Natural killer cell treated with Interleukin-12 subunit alpha and Interleukin-12 subunit beta and Interleukin-15 and Interleukin-18, amount 100 ng/mL, for 72 hours (primary cell): ENCODE measurements around the gene SF3A1. TPM values are rescaled to one million over a fixed set of nuclear protein-coding genes. Genes with fewer than 3 reads are reported as not detected.

Experiments used
- ATAC-seq, 2 donors: fragments of 150-1000 bp; cut with Tn5 transposase in 1 of 2; sonication (Bioruptor Pico), chemical (Tn5 transposase) in 1 of 2; 2 replicates each; pipeline ENCODE4 v1.10.0; 2021
- DNase-seq: peaks from one replicate; pipeline ENCODE4 v3.0.0; 2022; ENCODE audit warnings: low spot score
- H3K27ac Mint-ChIP-seq, 2 donors: 1 replicate in 1 of 2; 2 replicates in 1 of 2; pipeline ENCODE4 v1.8.0; 2022; ENCODE audit warnings: mixed read lengths in 2 of 2, mild to moderate bottlenecking in 1 of 2, moderate library complexity in 1 of 2
- H3K27me3 Mint-ChIP-seq, 2 donors: 1 replicate in 1 of 2; 2 replicates in 1 of 2; pipeline ENCODE4 v1.8.0; 2022; ENCODE audit warnings: mixed read lengths in 2 of 2
- H3K36me3 Mint-ChIP-seq: one replicate; pipeline ENCODE4 v1.8.0; 2022; ENCODE audit warnings: mixed read lengths
- H3K4me1 Mint-ChIP-seq, 2 donors: 1 replicate in 1 of 2; 2 replicates in 1 of 2; pipeline ENCODE4 v1.8.0; 2022; ENCODE audit warnings: low read depth in 2 of 2, mixed read lengths in 2 of 2, mild to moderate bottlenecking in 1 of 2
- H3K4me3 Mint-ChIP-seq: one replicate; pipeline ENCODE4 v1.8.0; 2022; ENCODE audit warnings: mixed read lengths
- H3K9me3 Mint-ChIP-seq: 2 replicates; pipeline ENCODE4 v1.8.0; 2022; ENCODE audit warnings: mixed read lengths
- total RNA-seq, 2 donors: library from RNA; stranded (reverse); gene quantifications; one replicate each; pipeline ENCODE4 v1.2.3, GENCODE V29; 2022

Gene SF3A1
- total RNA-seq, 2 donors from 2014 or later: 225 to 301 TPM

DNA sequence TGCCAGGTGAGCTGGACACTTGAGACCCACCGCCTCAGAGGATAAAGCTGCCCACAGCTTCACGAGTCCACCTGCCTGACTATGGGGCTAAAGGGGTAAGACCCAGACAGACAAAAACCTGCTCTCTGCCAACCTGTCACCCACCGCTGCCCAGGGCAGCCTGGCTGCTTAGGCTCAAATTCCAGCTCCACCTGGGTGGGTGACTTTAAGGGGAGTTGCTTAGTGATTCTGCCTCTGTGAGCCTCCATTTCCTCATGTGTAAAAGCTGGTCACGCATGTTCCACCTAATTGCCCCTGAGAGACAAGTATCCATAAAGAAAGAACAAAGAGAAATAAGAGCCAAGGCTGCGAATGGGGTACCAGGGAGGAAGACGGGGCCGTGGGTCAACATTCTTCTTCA, 63.7 kb downstream of the SF3A1 start:
- no peaks in the 10 kb centered on the region for H3K36me3 Mint-ChIP-seq
- no peaks in the 10 kb centered on the region for H3K9me3 Mint-ChIP-seq
- no peak overlapping the region for H3K4me3 Mint-ChIP-seq
- no peak overlapping the region for H3K27ac Mint-ChIP-seq
- H3K27me3 Mint-ChIP-seq: no peaks in the 10 kb centered on the region
- DNase-seq: no peak
- peaks cover 8 to 14% of the 10 kb centered on the region in 2 donors for H3K4me1 Mint-ChIP-seq
- no peak for ATAC-seq

DNA sequence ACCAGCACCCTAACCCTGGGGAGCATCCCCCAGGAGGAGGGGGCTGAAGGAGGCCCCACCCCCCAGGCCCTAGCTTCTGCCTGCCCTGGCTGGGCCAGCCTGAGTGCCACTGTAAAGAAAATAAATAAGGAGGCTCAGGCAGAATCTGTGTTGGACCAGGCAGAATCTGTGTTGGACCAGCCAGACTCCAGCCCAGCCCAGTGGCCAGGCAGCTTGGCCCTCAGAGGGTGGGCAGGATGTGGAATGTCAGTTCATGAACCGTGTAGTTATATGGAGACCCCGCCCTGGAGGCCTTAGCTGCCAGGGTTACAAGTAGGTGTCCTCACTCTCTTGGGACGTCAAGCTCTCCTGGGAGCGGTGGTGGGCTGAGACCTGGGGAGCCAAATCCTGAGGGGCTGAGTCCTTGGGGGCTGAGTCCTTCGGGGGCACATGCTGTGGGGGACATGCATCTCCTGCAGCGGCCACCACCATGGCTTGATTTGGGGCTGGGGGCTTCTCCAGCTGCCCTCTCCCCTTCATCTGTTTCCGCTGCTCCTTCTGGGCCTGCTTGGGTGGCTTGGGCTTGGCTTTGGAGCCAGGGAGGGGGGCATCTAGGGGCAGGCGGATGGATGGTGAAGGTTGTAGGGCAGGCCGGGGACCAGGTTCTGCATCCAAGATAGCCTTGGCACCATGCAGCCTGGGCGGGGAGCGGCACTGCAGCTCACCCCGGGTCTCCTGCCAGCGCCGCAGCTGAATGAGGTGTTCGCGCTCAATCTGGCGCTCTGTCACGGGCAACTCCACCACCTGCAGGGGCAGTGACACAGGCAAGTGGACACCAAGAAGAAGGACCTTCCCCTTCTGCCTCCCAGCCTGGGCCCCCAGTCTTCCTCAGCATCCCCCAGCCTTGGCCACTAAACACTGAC, 64.4 kb downstream of the SF3A1 start:
- H3K27me3 Mint-ChIP-seq: no peaks in the 10 kb centered on the region
- no peak for ATAC-seq
- H3K27ac Mint-ChIP-seq: peak overlapping the region in 1 of 2 donors; percentile 79
- no peaks in the 10 kb centered on the region for H3K9me3 Mint-ChIP-seq
- no peak for DNase-seq
- no peaks in the 10 kb centered on the region for H3K36me3 Mint-ChIP-seq
- no peak overlapping the region for H3K4me3 Mint-ChIP-seq
- H3K4me1 Mint-ChIP-seq: peaks cover 12 to 18% of the 10 kb centered on the region in 2 donors

DNA sequence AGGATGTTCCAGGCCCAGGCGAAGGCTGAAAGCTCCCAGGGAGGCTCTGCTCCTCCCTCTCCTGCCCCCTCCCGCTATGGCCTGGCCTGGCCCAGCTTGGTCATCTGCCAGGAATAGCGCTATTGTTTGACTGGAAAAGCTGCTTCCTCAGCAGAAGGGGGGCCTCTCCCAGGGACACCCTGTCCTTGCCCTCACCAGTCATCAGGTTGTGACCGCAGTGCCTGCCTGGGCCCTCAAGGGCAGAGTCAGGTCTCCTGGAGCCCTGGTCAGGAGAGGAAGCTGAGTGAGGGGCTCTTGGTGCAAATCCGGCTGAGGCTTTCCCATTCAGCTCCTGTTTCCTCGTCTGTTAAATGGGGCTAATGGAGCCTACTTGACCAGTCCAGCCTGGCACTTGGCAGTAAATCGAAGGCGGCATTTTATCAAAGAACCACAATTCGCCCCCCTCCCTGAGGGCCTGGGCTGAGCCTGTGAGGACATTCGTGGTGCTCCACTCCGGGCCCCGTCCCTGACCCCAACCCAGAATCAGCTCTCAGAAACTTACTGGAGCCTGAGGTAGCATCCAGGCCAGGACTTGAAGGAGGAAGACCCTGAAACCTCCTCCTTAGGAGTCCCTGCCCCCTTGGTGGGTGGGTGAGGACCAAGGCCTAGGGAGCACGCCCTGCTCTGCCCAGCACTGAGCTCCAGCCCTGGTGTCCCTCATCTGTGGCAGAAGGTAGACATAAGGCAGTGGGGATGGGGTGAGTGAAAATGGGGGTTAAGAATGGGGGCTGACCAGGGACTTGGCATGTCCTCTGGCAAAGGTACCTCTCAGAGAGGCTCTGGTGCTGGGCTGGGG, 65.4 kb downstream of the SF3A1 start:
- no peak overlapping the region for H3K4me3 Mint-ChIP-seq
- H3K9me3 Mint-ChIP-seq: no peaks in the 10 kb centered on the region
- peak overlapping the region in 1 of 2 donors; percentile 79 for H3K27ac Mint-ChIP-seq
- H3K36me3 Mint-ChIP-seq: no peaks in the 10 kb centered on the region
- ATAC-seq: no peak
- peaks cover 12 to 18% of the 10 kb centered on the region in 2 donors for H3K4me1 Mint-ChIP-seq
- H3K27me3 Mint-ChIP-seq: no peaks in the 10 kb centered on the region
- DNase-seq: no peak

DNA sequence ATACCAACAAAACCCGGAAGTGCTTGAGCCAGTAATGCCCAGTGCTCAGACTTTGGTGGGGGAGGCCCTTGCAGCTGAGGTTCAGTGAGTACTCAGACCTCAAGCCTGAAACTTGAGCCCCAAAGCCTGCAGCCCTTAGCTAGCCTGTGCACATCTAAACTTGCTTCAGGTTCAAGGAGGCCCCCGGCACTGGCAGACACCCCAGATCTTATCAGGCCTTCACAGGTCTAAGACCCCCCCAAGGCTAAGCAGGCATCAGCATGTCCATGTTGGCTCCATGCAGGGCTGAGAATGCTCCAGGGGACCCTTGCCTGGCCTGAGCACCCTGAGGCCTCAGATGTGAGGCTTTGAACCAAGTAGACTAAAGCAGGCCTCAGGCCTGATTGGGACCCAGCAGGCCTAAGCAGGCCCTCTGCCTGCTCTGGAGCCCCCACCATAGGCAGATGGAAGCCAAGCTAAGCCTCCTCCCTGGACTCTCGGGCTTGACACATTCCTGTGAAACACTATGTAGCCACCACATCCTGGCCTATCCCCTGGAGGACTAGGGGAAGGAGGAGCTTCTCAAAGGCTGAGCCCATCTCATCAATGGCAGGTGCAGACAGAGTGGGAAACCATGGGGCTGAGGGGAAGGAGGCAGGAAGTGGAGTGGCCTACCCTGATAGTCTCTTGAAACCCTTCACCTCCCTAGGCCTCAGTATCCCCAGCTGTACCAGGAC, 66.2 kb downstream of the SF3A1 start:
- H3K27me3 Mint-ChIP-seq: no peaks in the 10 kb centered on the region
- H3K9me3 Mint-ChIP-seq: no peaks in the 10 kb centered on the region
- ATAC-seq (no peak), DNase-seq (no peak)
- peak overlapping the region; percentile 68 to 79 for H3K27ac Mint-ChIP-seq
- peaks cover 12 to 18% of the 10 kb centered on the region in 2 donors for H3K4me1 Mint-ChIP-seq
- no peaks in the 10 kb centered on the region for H3K36me3 Mint-ChIP-seq
- H3K4me3 Mint-ChIP-seq: peak overlapping the region; percentile 84

DNA sequence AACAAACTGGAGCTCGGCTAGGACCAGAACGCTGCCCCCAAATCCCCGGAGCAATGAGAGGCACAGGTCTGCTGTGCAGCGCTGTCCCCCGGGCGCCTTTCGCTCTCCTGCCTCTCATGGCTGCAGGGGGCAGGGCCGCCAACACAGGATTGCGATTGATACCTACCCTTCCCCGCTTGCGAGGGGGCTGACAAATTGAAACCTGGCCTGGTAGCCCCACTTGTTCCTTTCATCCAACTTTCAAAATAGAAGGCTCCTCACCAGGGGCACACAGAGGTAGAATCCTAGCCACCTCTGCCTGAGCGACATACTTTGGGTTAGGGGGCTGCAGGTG, 66.7 kb downstream of the SF3A1 start:
- no peaks in the 10 kb centered on the region for H3K36me3 Mint-ChIP-seq

DNA sequence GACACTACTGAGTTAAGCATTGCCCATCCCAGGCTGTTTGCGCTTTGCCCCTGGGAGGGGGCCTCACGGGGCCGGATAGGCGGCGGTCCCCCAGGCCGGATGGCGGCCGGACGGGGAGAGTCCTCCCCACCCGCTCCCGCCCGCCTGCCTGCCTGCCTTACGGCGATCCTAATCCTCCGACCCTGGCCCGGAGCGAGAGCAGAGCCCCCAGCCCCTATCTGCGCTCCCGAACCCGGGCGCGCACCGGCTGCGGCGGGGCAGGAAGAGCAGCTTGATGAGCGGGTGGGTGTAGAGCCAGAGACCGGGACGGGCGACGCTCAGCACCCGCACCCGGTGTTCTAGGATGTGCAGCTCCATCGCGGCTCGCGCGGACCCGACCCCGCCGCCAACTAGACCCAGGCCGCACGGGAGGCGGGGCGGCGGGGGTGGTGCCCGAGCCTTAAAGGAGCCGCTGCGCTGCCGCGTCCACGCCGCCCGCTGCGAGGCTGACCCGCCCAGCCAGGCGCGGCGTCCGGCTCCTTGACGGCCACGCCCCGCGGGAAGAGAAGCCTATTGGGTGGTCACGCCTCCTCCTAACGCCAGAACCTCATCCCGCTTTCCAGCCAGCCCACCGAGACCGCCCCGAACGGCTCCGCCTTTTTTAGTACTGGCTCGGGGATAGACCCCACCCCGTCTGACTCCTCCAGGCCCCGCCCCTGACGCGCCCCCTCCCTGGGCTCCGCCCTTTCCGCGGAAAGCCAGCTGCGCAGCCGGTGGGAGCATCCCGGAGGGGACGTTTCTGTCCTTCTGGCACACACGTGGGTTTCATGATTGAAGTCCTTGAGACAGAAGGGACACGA, 67.3 kb downstream of the SF3A1 start, which contains the start of gene CASTOR1:
Gene CASTOR1, minus strand, starts transcription at position 365 of the 839 bp plus-strand sequence. Its CDS starts 8 bp downstream, at position 357.
- Mint-ChIP-seq H3K36me3 (no peaks in the 10 kb centered on the region), H3K4me3 (peak within 1 kb of the TSS; percentile 84), H3K9me3 (no peaks in the 10 kb centered on the region), H3K27ac (peak within 1 kb of the TSS; percentile 68 to 79), H3K4me1 (peaks cover 12 to 18% of the 10 kb centered on the region in 2 donors), H3K27me3 (no peaks in the 10 kb centered on the region)
- DNase-seq: peak; percentile 93
- ATAC-seq: peak; percentile 89 to 95

More for the DNA sequence above, 66.7 kb downstream of the SF3A1 start:
- H3K27ac Mint-ChIP-seq: peak overlapping the region; percentile 68 to 79
- H3K27me3 Mint-ChIP-seq: no peaks in the 10 kb centered on the region
- DNase-seq (no peak), ATAC-seq (peak; percentile 0 to 6)
- H3K4me3 Mint-ChIP-seq: peak overlapping the region; percentile 84
- H3K4me1 Mint-ChIP-seq: peaks cover 12 to 18% of the 10 kb centered on the region in 2 donors
- no peaks in the 10 kb centered on the region for H3K9me3 Mint-ChIP-seq

DNA sequence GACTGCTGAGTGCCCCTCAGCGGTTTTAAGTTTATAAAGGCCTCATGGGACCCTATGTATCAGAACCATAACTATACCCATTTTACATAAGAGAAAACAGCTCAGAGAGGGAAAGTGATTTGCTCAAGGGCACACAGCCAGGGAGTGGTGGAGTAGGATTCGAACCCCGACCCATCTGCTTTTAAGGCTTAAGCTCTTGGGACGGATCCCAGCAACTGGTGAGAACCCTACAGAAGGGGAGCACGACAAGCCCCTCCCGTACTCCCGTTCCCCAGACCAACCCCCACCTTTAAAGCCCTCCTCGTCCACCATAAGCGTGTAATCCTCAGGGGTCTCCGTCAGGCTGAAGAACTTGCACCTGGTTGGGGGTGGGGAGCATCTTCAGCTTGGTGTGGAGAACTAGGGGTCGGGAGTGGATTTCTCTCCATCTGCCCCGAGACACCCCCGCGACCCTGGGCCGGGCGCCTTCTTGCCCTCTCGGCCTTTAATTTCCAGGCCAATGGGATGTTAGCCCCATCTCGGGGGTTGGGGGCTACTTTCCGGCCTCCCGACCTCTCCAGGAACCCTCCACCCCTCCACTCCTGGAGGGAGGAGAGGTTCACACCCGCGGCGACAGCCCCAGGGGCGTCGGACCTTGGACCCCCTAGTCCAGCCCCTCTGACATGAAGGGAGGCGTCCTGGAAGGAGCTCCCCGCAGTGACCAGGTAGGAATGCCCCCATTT, 68.1 kb downstream of the SF3A1 start:
- Mint-ChIP-seq H3K27me3 (no peaks in the 10 kb centered on the region), H3K4me1 (peaks cover 12 to 18% of the 10 kb centered on the region in 2 donors), H3K27ac (peak overlapping the region in 1 of 2 donors; percentile 21), H3K9me3 (no peaks in the 10 kb centered on the region), H3K36me3 (no peaks in the 10 kb centered on the region), H3K4me3 (peak overlapping the region; percentile 84)
- no peak for ATAC-seq
- no peak for DNase-seq

DNA sequence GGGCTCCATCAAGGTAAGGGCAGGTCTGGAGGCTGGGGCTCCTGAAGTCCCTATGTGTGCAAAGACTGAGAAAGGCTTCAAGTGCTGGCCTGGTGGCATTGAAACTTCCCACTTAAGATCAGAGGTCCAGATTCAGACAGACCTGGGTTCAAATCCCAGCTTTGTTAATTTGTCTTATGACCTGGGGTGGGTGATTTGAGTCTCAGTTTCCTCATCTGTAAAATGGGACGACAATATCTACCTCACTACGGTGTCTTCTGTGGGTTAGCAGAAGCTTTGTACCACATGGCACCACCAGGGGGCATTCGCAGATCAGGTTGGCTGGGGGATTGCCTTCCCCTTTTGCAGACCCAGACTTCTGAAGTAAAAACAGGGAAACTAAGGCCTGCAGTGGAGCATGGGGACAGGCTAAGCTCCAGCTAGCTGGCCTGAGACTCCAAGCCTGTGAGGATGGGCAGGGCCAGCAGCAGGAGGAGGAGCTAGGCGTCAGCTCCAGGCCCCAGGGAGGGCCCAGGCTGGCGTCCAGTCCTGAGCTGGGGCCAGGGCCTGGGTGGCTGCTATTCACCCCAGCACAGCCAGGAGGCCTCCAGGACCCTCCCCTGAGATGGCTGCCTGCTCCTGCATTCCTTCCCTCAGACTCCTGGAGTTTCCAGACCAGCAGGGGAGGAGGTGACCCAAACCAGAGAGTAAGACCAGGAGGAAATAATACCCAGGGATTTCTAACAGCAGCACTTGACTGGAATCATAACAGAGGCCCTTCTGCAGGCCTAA, 68.9 kb downstream of the SF3A1 start:
- H3K36me3 Mint-ChIP-seq: no peaks in the 10 kb centered on the region
- H3K9me3 Mint-ChIP-seq: no peaks in the 10 kb centered on the region
- ATAC-seq (peak; percentile 38 to 44), DNase-seq (peak; percentile 87)
- H3K4me3 Mint-ChIP-seq: peak overlapping the region; percentile 69
- peak overlapping the region; percentile 21 to 50 for H3K27ac Mint-ChIP-seq
- H3K27me3 Mint-ChIP-seq: no peaks in the 10 kb centered on the region
- H3K4me1 Mint-ChIP-seq: peaks cover 12 to 18% of the 10 kb centered on the region in 2 donors

DNA sequence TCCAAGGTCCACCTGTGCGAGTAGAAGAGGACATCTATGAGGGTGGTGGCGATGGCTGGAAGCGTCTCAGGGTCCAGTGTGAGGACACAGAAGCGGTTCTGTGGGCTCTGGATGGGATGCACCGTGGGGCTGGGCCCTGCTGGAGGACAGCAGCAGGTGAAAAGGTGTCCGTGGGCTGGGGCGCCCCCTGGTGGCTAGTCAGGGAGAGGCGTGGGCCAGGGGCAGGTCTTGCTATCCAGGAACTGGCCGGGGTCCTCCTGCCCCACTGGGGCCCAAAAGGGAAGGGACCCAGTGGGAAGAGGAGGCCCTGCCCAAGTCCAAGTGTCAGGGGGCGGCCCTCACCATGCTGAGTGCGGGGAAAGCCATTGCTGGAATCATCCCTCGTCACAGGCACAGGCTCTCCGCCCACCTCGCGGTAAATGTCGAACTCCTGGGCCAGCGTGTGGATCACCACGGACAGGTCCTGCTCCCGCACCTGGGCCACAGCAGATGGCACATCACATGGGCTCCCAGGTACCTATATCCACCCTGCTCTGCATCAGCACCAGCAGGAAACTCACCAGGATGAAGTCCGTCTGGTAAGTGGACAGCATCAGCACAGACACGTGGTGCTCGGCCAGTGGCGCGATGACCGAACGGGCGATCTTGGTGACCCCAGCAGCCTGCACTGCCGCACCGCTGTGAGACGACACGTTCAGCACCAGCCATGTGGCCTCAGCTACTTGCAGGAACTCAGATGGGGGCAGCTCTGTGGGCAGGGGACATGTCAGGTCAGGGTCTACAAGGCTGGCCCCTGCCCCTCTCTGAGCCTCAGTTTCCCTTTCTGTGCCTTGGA, 69.7 kb downstream of the SF3A1 start:
- no peaks in the 10 kb centered on the region for H3K27me3 Mint-ChIP-seq
- no peaks in the 10 kb centered on the region for H3K36me3 Mint-ChIP-seq
- ATAC-seq (peak in 1 of 2 donors; percentile 36), DNase-seq (peak; percentile 81)
- H3K4me3 Mint-ChIP-seq: no peak overlapping the region
- no peak overlapping the region for H3K27ac Mint-ChIP-seq
- no peaks in the 10 kb centered on the region for H3K9me3 Mint-ChIP-seq
- H3K4me1 Mint-ChIP-seq: peaks cover 12 to 18% of the 10 kb centered on the region in 2 donors

DNA sequence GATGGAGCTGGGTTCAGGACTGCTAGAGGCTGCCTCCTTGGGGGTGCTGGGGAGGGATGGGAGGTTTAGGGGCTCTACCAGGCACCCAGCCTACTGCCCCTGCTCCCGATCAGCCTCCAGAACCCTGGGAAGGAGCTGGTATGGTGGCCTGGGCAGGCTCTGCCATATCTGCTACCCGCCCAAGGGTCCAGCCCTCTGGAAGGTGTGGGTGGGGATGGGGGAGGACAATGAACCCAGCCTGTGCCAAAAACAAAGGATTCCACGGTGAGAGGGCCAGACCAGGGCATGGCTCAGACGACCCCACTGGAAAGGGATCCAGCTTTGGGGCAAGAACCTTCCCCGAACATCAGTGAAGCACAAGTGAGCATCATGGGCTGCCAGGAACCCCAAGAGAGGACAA, 70.4 kb downstream of the SF3A1 start:
- H3K27ac Mint-ChIP-seq: no peak overlapping the region
- H3K4me3 Mint-ChIP-seq: no peak overlapping the region
- H3K36me3 Mint-ChIP-seq: no peaks in the 10 kb centered on the region
- ATAC-seq: no peak
- H3K4me1 Mint-ChIP-seq: peaks cover 12 to 18% of the 10 kb centered on the region in 2 donors
- no peaks in the 10 kb centered on the region for H3K9me3 Mint-ChIP-seq
- no peaks in the 10 kb centered on the region for H3K27me3 Mint-ChIP-seq
- no peak for DNase-seq

DNA sequence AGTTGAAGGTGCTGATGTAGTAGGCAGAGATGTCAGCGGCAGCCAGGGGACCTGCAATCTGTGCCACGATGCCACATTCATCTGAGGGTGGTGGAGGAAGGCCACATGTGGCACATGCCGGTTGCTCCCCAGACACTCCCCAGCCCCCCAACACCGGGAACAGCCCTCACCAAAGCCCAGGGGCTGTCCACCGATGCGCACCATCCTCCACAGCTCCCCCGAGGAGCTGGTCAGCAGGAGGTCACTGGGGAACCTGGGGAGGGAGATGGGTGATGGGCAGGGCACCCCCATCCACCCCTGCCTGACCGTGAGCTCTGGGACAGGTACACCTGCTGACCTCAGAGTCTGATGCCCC, 70.9 kb downstream of the SF3A1 start:
- Mint-ChIP-seq H3K27ac (no peak overlapping the region), H3K4me3 (no peak overlapping the region), H3K9me3 (no peaks in the 10 kb centered on the region), H3K4me1 (peaks cover 12 to 18% of the 10 kb centered on the region in 2 donors), H3K36me3 (no peaks in the 10 kb centered on the region), H3K27me3 (no peaks in the 10 kb centered on the region)
- ATAC-seq (no peak), DNase-seq (no peak)
